OCI-LY7 (cell line): ENCODE measurements around the gene CCDC27.

Source experiments
- CTCF ChIP-seq: fragments of 200-600 bp; sonication (generic); conservative IDR thresholded peaks from 2 replicates; pipeline ENCODE4 v1.5.1; 2014; ENCODE audit warnings: mild to moderate bottlenecking, antibody characterized with exemption, low read length, moderate library complexity, mixed read lengths
- EZH2phosphoT487 ChIP-seq: fragments of 200-600 bp; sonication (generic); IDR thresholded peaks from 2 replicates; pipeline ENCODE4 v1.6.1; 2018; ENCODE audit warnings: low read depth, borderline replicate concordance, mild to moderate bottlenecking, mixed run types, antibody characterized with exemption, low read length, moderate library complexity, mixed read lengths

DNA sequence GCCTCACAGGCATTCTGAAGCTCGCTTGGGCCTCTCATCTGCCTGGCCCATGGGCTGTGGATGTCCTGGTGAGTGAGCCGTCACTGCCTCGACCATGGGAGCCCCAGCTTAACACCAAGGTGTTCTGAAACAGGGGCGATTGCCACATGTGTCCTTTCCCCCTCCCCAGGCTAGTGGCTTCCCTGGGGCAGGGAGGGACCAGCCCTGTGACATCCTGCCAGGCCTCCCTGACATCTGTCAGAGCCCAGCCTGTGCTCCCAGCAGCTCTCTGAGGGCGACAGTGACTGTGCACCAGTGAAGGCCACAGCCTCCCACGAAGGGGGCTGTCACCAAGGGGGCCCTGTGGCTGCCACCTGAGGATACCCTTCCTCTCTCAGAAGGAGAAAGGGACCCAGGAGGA lies 35.9 kb upstream of the CCDC27 start:
- TF ChIP-seq CTCF, result no peak
- TF ChIP-seq EZH2phosphoT487, result no peak
